Endodermal cell (in vitro differentiated cells): ENCODE data around the gene PAX7. TPM values are rescaled to one million over a fixed set of nuclear protein-coding genes. Genes with fewer than 3 reads are reported as not detected.

Experiments used
- DNase-seq: peaks from one replicate; pipeline ENCODE4 v3.0.0-alpha.2; 2017
- H3K27ac ChIP-seq: 2 replicates; pipeline ENCODE4 v1.5.1; 2013; ENCODE audit warnings: mild to moderate bottlenecking, low read depth, low read length, moderate library complexity
- H3K27me3 ChIP-seq: 2 replicates; pipeline ENCODE4 v1.6.1; 2013; ENCODE audit warnings: mild to moderate bottlenecking, low read length, moderate library complexity; ENCODE audit not compliant: insufficient read depth, control insufficient read depth, poor library complexity, severe bottlenecking
- H3K36me3 ChIP-seq: 2 replicates; pipeline ENCODE4 v1.7.0; 2013; ENCODE audit warnings: mild to moderate bottlenecking, low read length, moderate library complexity; ENCODE audit not compliant: control insufficient read depth, insufficient read depth
- H3K4me1 ChIP-seq: one replicate; pipeline ENCODE4 v1.7.0; 2013; ENCODE audit warnings: low read length; ENCODE audit not compliant: control insufficient read depth, insufficient read depth
- H3K4me3 ChIP-seq: 2 replicates; pipeline ENCODE4 v1.5.1; 2013; ENCODE audit warnings: mild to moderate bottlenecking, low read length, moderate library complexity
- H3K9ac ChIP-seq: 2 replicates; pipeline ENCODE4 v1.6.1; 2013; ENCODE audit warnings: mild to moderate bottlenecking, low read length, moderate library complexity; ENCODE audit not compliant: poor library complexity, severe bottlenecking; ENCODE audit errors: extremely low read depth
- H3K9me3 ChIP-seq: 2 replicates; pipeline ENCODE4 v1.6.1; 2013; ENCODE audit warnings: mild to moderate bottlenecking, low read length, moderate library complexity; ENCODE audit not compliant: control insufficient read depth
- H3K27ac Mint-ChIP-seq: 2 replicates; pipeline ENCODE4 v1.8.0; 2020; ENCODE audit warnings: mixed read lengths
- H3K27me3 Mint-ChIP-seq: 2 replicates; pipeline ENCODE4 v1.8.0; 2021; ENCODE audit warnings: mild to moderate bottlenecking, mixed read lengths; ENCODE audit not compliant: insufficient read depth
- H3K36me3 Mint-ChIP-seq: 2 replicates; pipeline ENCODE4 v1.8.0; 2020; ENCODE audit warnings: low read depth, mixed read lengths
- H3K4me1 Mint-ChIP-seq: 2 replicates; pipeline ENCODE4 v1.8.0; 2020; ENCODE audit warnings: mixed read lengths
- H3K4me3 Mint-ChIP-seq: 2 replicates; pipeline ENCODE4 v1.8.0; 2020; ENCODE audit warnings: mild to moderate bottlenecking, moderate library complexity, mixed read lengths
- H3K9me3 Mint-ChIP-seq: 2 replicates; pipeline ENCODE4 v1.8.0; 2020; ENCODE audit warnings: mild to moderate bottlenecking, mixed read lengths
- WGBS, 2 experiments: methylation state at CpG; one replicate each; pipeline versions ENCODE4 v1.1.5 to v1.1.7; 2013; ENCODE audit warnings: missing lambda C conversion rate in 2 of 2, mixed read lengths in 1 of 2; ENCODE audit not compliant: insufficient coverage in 1 of 2, insufficient read length in 1 of 2; 5-methylcytosine and 5-hydroxymethylcytosine counted together
- total RNA-seq, 2 donors: library from RNA; stranded (reverse); fragmentation: NEBNext Ultra II Directional in 1 of 2; extraction: Animal tissue kit (Norgen Biotek cat#: 25700) in 1 of 2; gene quantifications; 2 replicates in 1 of 2; 3 replicates in 1 of 2; pipeline ENCODE4 v1.2.1, GENCODE V29; 2021
- TF ChIP-seq, protein P1 (sequence below): fragments of 200-600 bp; sonication (generic); conservative IDR thresholded peaks from 2 replicates; pipeline ENCODE4 v1.5.0; 2021; ENCODE audit warnings: antibody characterized with exemption, mild to moderate bottlenecking

PAX7 gene
- total RNA-seq, 2 donors from 2014 or later = 2.2 to 2.4 TPM

DNA sequence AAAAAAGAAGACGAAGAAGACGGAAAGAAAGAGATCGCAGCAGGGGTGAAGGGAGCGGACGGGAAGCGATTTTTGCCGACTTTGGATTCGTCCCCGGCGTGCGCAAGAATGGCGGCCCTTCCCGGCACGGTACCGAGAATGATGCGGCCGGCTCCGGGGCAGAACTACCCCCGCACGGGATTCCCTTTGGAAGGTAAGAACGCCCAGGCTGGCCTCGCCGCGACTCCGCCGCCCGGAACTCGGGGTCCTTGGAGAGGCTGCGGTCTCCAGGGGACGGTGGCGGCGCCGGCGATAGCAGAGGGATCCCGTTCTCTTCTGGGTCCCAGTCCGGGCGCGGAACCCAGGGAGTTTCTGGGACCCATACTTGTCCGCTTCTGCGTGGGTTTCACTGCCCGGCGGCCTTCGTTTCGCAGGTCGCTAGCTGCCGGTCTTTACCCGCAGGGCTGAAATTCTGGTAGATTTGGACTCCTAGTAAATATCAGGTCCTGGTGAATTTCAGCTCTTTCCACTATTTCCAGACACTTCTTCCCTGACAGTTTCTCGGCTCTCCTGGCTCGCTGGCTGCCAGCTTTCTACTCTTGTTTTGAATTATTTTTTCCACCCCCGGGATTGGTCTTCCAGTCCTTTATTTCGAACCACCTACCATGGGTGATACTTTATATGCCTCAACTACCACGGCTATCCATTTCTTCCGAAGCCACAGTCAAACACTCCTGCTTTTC, 1.0 kb downstream of the PAX7 start:
- Histone ChIP-seq H3K9me3 (no peaks in the 10 kb centered on the region), H3K9ac (peak overlapping the region; percentile 47), H3K4me1 (peaks cover 16% of the 10 kb centered on the region), H3K27ac (peak overlapping the region; percentile 77), H3K4me3 (peak overlapping the region; percentile 83), H3K27me3 (peaks cover 96% of the 10 kb centered on the region), H3K36me3 (no peaks in the 10 kb centered on the region)
- peaks cover 32% of the 10 kb centered on the region for H3K4me1 Mint-ChIP-seq
- no peak for DNase-seq
- TF ChIP-seq, protein P1, sequence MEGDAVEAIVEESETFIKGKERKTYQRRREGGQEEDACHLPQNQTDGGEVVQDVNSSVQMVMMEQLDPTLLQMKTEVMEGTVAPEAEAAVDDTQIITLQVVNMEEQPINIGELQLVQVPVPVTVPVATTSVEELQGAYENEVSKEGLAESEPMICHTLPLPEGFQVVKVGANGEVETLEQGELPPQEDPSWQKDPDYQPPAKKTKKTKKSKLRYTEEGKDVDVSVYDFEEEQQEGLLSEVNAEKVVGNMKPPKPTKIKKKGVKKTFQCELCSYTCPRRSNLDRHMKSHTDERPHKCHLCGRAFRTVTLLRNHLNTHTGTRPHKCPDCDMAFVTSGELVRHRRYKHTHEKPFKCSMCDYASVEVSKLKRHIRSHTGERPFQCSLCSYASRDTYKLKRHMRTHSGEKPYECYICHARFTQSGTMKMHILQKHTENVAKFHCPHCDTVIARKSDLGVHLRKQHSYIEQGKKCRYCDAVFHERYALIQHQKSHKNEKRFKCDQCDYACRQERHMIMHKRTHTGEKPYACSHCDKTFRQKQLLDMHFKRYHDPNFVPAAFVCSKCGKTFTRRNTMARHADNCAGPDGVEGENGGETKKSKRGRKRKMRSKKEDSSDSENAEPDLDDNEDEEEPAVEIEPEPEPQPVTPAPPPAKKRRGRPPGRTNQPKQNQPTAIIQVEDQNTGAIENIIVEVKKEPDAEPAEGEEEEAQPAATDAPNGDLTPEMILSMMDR = no peak
- no peak overlapping the region for H3K27ac Mint-ChIP-seq
- H3K4me3 Mint-ChIP-seq = peak overlapping the region; percentile 65
- WGBS, 2 experiments = 0% methylated on average over 17 to 53 of the region's 53 CpGs
- H3K36me3 Mint-ChIP-seq = no peaks in the 10 kb centered on the region
- H3K9me3 Mint-ChIP-seq = no peaks in the 10 kb centered on the region
- peaks cover 99% of the 10 kb centered on the region for H3K27me3 Mint-ChIP-seq

DNA sequence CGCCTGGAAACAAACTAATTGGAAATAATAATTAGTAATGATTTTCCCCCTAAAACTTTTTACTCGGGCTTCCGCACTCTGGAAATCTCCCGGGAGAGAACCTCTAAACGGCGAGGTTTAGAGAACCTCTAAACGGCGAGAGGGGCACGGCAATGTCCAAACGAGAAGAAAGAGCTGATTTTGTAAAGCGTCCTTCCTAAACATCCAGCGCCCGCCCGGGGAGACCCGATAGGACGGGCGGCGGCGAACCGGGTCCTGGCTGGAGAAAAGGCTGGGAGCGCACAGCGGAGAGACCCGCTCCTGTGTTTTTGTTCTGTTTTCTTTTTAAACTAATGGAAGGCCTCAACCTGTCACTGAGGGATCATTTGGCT, 1.6 kb downstream of the PAX7 start:
- peaks cover 99% of the 10 kb centered on the region for H3K27me3 ChIP-seq
- peaks cover 99% of the 10 kb centered on the region for H3K27me3 Mint-ChIP-seq
- H3K9ac ChIP-seq = no peak overlapping the region
- TF ChIP-seq, protein P1 = no peak
- H3K27ac ChIP-seq = no peak overlapping the region
- H3K36me3 ChIP-seq = no peaks in the 10 kb centered on the region
- peaks cover 16% of the 10 kb centered on the region for H3K4me1 ChIP-seq
- no peaks in the 10 kb centered on the region for H3K9me3 ChIP-seq
- H3K4me3 Mint-ChIP-seq = peak overlapping the region; percentile 65
- peak; percentile 65 for DNase-seq
- H3K4me3 ChIP-seq = peak overlapping the region; percentile 83
- no peaks in the 10 kb centered on the region for H3K36me3 Mint-ChIP-seq
- no peaks in the 10 kb centered on the region for H3K9me3 Mint-ChIP-seq
- WGBS, 2 experiments = 1 to 2% methylated on average over 10 to 23 of the region's 23 CpGs
- peaks cover 38% of the 10 kb centered on the region for H3K4me1 Mint-ChIP-seq
- H3K27ac Mint-ChIP-seq = no peak overlapping the region

DNA sequence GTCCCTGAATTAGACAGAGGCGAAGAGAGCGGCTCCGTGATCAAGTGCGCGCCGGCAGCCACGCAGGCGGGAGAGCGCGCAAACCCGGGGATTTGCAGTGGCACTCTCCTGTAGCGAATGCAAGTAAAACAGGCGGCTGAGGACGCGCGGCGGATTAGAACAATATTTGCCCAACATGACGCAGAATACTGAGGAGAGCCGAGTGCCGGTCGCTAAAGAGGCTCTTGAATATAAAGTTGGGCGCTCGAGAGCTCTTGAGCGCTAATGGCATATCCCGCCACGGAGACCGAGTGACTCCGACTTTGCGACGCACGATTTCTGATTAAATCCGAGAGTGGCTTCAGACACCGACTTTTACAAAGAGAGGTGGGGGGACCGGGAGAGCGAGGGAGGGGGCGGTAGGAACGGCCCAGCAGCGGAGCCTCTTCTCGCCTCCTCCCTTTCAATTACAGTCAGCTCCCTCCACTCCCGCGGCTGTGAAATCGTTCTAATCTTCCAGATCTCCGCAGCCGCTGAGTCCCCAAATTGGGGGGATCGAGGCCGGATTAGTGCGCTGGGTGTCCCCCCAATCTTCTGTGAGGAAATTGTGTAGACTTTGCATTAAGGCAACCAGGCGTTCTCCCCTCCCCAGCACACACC, 2.3 kb downstream of the PAX7 start:
- peak overlapping the region; percentile 65 for H3K4me3 Mint-ChIP-seq
- peak; percentile 78 for DNase-seq
- TF ChIP-seq, protein P1 = no peak
- no peaks in the 10 kb centered on the region for H3K36me3 Mint-ChIP-seq
- Histone ChIP-seq H3K9me3 (no peaks in the 10 kb centered on the region), H3K4me1 (peaks cover 15% of the 10 kb centered on the region), H3K36me3 (no peaks in the 10 kb centered on the region), H3K4me3 (peak overlapping the region; percentile 83), H3K9ac (no peak overlapping the region), H3K27ac (no peak overlapping the region), H3K27me3 (peaks cover 100% of the 10 kb centered on the region)
- peaks cover 99% of the 10 kb centered on the region for H3K27me3 Mint-ChIP-seq
- no peaks in the 10 kb centered on the region for H3K9me3 Mint-ChIP-seq
- H3K27ac Mint-ChIP-seq = no peak overlapping the region
- peaks cover 39% of the 10 kb centered on the region for H3K4me1 Mint-ChIP-seq
- WGBS, 2 experiments = 0 to 1% methylated on average over 36 to 48 of the region's 48 CpGs
